Cardiac fibroblast (primary cell): Measurements from ENCODE around the gene SIN3B.

Experiments used
- DNase-seq, 2 donors: peaks; one replicate each; pipeline versions ENCODE4 v3.0.0 to v3.0.0-alpha.2; 2010; ENCODE audit warnings: low read depth in 2 of 2
- H3K4me3 ChIP-seq, 2 donors: replicated peaks in 1 of 2; 1 replicate in 1 of 2; 2 replicates in 1 of 2; pipeline ENCODE4 v1.5.1; 2011; ENCODE audit warnings: low read depth in 2 of 2, low read length in 2 of 2, mild to moderate bottlenecking in 2 of 2, moderate library complexity in 1 of 2
- TF ChIP-seq, protein P1 (sequence below): IDR thresholded peaks from one replicate; pipeline ENCODE4 v1.5.1; 2011; ENCODE audit warnings: low read depth, mild to moderate bottlenecking, low read length, inconsistent platforms

SIN3B gene

DNA sequence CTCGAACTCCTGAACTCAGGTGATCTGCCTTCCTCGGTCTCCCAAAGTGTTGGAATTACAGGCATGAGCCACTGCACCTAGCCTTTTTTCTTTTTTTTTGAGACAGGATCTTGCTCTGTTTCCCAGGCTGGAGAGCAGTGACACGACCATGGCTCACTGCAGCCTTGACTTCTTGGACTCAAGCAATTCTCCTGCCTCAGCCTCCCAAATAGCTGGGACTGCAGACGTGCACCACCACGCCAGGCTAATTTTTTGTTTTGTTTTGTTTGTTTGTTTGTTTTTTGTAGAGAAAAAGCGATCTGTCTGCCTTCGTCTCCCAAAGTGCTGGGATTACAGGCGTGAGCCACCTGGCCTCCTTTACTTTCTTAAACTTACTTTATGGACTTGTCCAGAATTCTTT, 6.5 kb upstream of the SIN3B start:
- TF ChIP-seq, protein P1, sequence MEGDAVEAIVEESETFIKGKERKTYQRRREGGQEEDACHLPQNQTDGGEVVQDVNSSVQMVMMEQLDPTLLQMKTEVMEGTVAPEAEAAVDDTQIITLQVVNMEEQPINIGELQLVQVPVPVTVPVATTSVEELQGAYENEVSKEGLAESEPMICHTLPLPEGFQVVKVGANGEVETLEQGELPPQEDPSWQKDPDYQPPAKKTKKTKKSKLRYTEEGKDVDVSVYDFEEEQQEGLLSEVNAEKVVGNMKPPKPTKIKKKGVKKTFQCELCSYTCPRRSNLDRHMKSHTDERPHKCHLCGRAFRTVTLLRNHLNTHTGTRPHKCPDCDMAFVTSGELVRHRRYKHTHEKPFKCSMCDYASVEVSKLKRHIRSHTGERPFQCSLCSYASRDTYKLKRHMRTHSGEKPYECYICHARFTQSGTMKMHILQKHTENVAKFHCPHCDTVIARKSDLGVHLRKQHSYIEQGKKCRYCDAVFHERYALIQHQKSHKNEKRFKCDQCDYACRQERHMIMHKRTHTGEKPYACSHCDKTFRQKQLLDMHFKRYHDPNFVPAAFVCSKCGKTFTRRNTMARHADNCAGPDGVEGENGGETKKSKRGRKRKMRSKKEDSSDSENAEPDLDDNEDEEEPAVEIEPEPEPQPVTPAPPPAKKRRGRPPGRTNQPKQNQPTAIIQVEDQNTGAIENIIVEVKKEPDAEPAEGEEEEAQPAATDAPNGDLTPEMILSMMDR, result no peak
- H3K4me3 ChIP-seq, result no peak overlapping the region

DNA sequence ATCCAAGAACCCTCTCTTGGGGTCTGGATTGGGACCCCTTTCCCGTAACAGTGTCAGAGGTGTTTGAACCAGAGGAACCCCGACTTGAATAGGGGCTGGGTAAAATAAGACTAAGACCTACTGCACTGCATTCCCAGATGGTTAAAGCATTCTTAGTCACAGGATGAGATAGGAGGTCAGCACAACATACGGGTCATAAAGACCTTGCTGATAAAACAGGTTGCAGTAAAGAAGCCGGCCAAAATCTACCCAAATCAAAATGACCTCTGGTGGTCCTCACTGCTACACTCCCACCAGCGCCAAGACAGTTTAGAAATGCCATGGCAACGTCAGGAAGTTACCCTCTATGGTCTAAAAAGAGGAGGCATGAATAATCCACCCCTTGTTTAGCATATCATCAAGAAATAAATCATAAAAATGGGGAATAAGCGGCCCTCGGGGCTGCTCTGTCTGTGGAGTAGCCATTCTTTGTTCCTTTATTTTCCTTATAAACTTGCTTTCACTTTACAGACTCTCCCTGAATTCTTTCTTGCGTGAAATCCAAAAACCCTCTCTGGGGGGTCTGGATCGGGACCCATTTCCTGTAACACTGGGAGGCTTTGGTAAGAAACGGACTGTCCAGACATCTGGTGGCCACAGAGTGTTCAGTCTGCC, 4.4 kb upstream of the SIN3B start:
- TF ChIP-seq, protein P1, result no peak
- H3K4me3 ChIP-seq, result peak overlapping the region; percentile 39 to 43
- peak in 1 of 2 donors; percentile 49 for DNase-seq

More for the DNA sequence above, 6.5 kb upstream of the SIN3B start:
- no peak for DNase-seq

DNA sequence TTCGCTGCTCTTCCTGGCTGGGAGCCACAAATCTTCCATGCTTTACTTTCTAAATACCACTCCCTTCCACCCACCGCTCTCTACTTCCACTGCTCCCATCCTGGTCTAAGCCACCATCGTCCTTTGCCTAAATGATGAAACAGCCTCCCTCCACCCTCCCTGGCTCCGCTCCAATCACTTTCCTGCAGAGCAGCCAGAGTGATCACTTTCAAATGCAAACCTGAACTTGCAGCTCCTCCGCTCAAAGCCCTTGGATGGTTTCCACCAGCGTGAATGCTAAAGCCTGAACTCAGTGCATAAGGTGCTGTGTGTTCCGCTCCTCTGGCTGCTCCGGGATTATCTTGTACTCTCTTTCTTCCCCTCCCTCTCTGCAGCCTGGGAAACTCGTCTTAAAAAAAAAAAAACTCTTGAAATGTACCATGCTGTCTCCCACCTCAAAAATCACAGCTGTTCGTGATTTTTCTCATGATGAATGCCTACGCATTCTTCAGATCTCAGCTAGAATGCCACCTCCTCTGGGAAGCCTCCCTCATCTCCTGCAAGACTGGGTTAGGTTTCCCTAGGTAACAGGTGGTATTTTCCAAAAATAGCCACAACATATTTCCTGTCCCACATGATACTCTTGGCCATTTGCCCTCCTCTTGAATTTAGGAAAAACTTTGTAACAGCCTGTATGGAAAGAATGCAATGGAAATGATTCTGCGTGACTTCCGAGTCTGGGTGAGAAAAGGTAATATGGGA, 3.7 kb upstream of the SIN3B start:
- TF ChIP-seq, protein P1, result no peak
- DNase-seq, result peak; percentile 59 to 73
- peak overlapping the region; percentile 39 to 43 for H3K4me3 ChIP-seq

DNA sequence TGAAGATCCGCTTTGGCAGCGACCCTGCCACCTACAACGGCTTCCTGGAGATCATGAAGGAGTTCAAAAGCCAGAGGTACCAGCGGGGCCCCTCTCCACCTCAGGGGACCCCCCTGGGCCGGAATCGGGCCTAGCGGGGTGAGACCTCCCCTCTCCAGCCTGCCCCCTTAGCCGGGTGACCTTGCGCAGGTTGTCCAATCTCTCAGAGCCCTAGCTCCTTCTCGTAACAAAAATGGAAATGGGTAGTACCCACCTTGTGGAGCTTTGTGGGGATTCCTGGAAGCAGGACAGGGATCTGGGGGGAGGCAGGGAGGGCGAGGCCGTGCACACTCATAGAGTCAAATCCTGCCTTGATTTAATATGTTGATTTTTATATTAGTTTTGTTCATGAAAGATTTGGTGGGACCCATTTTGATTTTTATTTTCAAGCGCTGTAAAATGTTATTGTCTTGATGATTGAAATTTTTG, 658 bp downstream of the SIN3B start:
- peak overlapping the region; percentile 92 to 100 for H3K4me3 ChIP-seq
- TF ChIP-seq, protein P1, result no peak
- DNase-seq, result no peak

DNA sequence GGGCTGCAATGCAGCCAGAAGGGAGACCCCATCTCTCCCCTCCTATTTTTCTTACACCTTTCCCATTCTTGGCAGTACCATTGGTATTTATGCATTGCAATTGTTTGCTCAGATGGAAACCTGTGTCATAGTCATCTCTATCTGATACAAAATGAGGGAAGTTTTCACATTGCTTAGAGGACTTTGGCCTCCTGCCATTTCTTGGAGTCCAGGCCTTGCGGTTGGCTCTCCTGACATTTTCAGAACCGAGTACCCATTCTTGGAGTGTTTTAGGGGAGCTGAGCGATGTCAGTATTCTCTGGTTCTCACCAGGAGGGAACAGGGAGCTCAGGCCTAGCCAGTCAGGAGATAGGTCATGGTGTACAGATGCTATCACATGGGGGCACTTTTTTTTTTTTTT, 1.5 kb downstream of the SIN3B start:
- TF ChIP-seq, protein P1, result no peak
- peak; percentile 43 to 55 for DNase-seq
- peak overlapping the region; percentile 92 to 100 for H3K4me3 ChIP-seq

DNA sequence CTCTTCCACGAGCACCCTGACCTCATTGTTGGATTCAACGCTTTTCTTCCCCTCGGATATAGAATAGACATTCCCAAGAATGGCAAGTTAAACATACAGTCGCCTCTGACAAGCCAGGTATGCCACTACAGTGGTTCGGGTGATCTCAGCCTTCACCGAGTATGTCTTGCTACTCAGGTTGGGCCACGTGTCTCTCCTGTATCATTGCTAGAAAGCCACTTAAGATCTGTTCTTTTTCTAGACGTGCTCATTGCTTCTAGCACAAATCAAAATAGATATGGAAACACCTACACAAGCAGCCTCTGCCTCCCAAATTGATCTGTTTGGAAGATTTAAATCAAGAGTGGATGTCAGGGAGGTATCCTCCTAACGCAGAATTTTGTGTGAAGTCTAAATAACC, 2.3 kb downstream of the SIN3B start:
- no peak for DNase-seq
- no peak overlapping the region for H3K4me3 ChIP-seq
- TF ChIP-seq, protein P1, result no peak
